Bronchial epithelial cell (primary cell): ENCODE data around the gene ARPP21. TPM values are rescaled to one million over a fixed set of nuclear protein-coding genes. Genes with fewer than 3 reads are reported as not detected.

Source experiments
- DNase-seq: peaks from one replicate; pipeline ENCODE4 v3.0.0-alpha.2; 2010; ENCODE audit warnings: low read depth
- FAIRE-seq: peaks from 2 replicates; lab custom pipeline; 2011; peaks lifted over from hg19 to GRCh38; lab: Jason Lieb, UNC
- H3K27me3 ChIP-seq: 2 replicates; pipeline ENCODE4 v1.5.1; 2011; ENCODE audit warnings: low read length; ENCODE audit not compliant: control insufficient read depth, insufficient read depth
- H3K36me3 ChIP-seq: 2 replicates; pipeline ENCODE4 v1.5.1; 2011; ENCODE audit warnings: low read length; ENCODE audit not compliant: control insufficient read depth, insufficient read depth
- H3K4me3 ChIP-seq: 2 replicates; pipeline ENCODE4 v1.5.1; 2011; ENCODE audit warnings: mild to moderate bottlenecking, low read depth, low read length, control low read depth
- CTCF ChIP-seq: IDR thresholded peaks from 2 replicates; pipeline ENCODE4 v1.5.1; 2011; ENCODE audit warnings: mild to moderate bottlenecking, moderate library complexity, low read length, control low read depth, inconsistent platforms; ENCODE audit not compliant: insufficient read depth, severe bottlenecking
- total RNA-seq: library from RNA; depleted of rRNA; stranded (reverse); fragments of >200 nt; gene quantifications from 2 replicates; pipeline ENCODE4 v1.2.1, GENCODE V29; 2014

Gene ARPP21
- total RNA-seq, 1 donor from 2014 or later: not detected

GRCh38 chr3:35690271-35690670 lies 50.9 kb downstream of the ARPP21 start:
- H3K36me3 ChIP-seq: no peaks in the 10 kb centered on the region
- H3K27me3 ChIP-seq: no peaks in the 10 kb centered on the region
- TF ChIP-seq CTCF: no peak
- DNase-seq: no peak
- no peak overlapping the region for H3K4me3 ChIP-seq
- no peak for FAIRE-seq

- TF ChIP-seq CTCF: no peak
- FAIRE-seq (no peak), DNase-seq (no peak)
- H3K4me3 ChIP-seq: no peak overlapping the region
- no peaks in the 10 kb centered on the region for H3K36me3 ChIP-seq
- no peaks in the 10 kb centered on the region for H3K27me3 ChIP-seq
Observed at GRCh38 chr3:35705904-35706303, 66.6 kb downstream of the ARPP21 start.

- no peak for TF ChIP-seq CTCF
Observed at GRCh38 chr3:35707904-35708303, 68.6 kb downstream of the ARPP21 start.

GRCh38 chr3:35708394-35709271 lies 69.3 kb downstream of the ARPP21 start:
- no peak for FAIRE-seq
- Histone ChIP-seq H3K36me3 (no peaks in the 10 kb centered on the region), H3K4me3 (no peak overlapping the region), H3K27me3 (no peaks in the 10 kb centered on the region)
- TF ChIP-seq CTCF: no peak
- no peak for DNase-seq

More at GRCh38 chr3:35707904-35708303, 68.6 kb downstream of the ARPP21 start:
- Histone ChIP-seq H3K27me3 (no peaks in the 10 kb centered on the region), H3K4me3 (no peak overlapping the region), H3K36me3 (no peaks in the 10 kb centered on the region)
- FAIRE-seq (no peak), DNase-seq (no peak)

- FAIRE-seq: no peak
- H3K36me3 ChIP-seq: no peaks in the 10 kb centered on the region
- no peak for DNase-seq
- H3K4me3 ChIP-seq: no peak overlapping the region
- no peaks in the 10 kb centered on the region for H3K27me3 ChIP-seq
- TF ChIP-seq CTCF: no peak
Observed at GRCh38 chr3:35709691-35710090, 70.4 kb downstream of the ARPP21 start.
